ENCODE data around the gene AP2A1.

DNA sequence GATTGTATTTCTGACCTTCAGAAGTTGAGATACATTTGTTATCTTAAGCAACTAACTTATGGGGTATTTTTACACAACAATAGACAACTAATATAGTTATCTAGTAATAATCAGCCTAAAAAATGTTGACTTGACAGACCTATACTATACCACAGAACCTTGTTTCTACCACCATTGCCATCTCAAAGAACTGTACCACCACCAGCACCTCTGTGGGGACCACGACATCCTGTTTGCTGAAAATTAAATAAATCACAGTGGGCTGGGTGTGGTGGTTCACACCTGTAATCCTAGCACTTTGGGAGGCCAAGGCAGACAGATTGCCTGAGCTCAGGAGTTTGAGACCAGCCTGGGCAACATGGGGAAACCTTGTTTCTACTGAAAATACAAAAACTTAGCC is 27.7 kb upstream of the AP2A1 start:
- TF ChIP-seq, protein P1, sequence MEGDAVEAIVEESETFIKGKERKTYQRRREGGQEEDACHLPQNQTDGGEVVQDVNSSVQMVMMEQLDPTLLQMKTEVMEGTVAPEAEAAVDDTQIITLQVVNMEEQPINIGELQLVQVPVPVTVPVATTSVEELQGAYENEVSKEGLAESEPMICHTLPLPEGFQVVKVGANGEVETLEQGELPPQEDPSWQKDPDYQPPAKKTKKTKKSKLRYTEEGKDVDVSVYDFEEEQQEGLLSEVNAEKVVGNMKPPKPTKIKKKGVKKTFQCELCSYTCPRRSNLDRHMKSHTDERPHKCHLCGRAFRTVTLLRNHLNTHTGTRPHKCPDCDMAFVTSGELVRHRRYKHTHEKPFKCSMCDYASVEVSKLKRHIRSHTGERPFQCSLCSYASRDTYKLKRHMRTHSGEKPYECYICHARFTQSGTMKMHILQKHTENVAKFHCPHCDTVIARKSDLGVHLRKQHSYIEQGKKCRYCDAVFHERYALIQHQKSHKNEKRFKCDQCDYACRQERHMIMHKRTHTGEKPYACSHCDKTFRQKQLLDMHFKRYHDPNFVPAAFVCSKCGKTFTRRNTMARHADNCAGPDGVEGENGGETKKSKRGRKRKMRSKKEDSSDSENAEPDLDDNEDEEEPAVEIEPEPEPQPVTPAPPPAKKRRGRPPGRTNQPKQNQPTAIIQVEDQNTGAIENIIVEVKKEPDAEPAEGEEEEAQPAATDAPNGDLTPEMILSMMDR (conservative IDR thresholded peaks at IDR 0.05 in 1 of 2, IDR thresholded peaks at IDR 0.05 in 1 of 2; ENCODE audit: low read depth in 1 of 2, low read length in 2 of 2), result no peak
- TF ChIP-seq EZH2 (IDR thresholded peaks at IDR 0.05; ENCODE audit: low read length, missing control alignments), result no peak

Data from fibroblast of lung (primary cell).